Fibroblast of skin of left biceps (primary cell): ENCODE data around the gene ZMYND8.
A peak's percentile ranks its signal among the peaks of the same experiment; 100 is the strongest.
"Not testable (repeated sequence)": the region's sequence is repeated elsewhere in the genome, so short reads cannot be mapped to it uniquely, and the experiment has no call there.

Experiments
- DNase-seq, 2 experiments: peaks; one replicate each; pipeline ENCODE4 v3.0.0-alpha.2; 2013; ENCODE audit warnings: low read depth in 2 of 2

ZMYND8 gene

GRCh38 chr20:47225458-47225857, 131.0 kb downstream of the ZMYND8 start:
- DNase-seq, result no peak

- no peak for DNase-seq
Observed at GRCh38 chr20:47224857-47225256, 131.6 kb downstream of the ZMYND8 start.

GRCh38 chr20:47224300-47224791, 132.2 kb downstream of the ZMYND8 start:
- no peak for DNase-seq

- DNase-seq, result no peak
Observed at GRCh38 chr20:47223896-47224295, 132.6 kb downstream of the ZMYND8 start.

GRCh38 chr20:47222468-47223119, 133.9 kb downstream of the ZMYND8 start:
- DNase-seq, result no peak

GRCh38 chr20:47221036-47221625, 135.4 kb downstream of the ZMYND8 start:
- DNase-seq, result no peak

- no peak for DNase-seq
Observed at GRCh38 chr20:47220161-47220582, 136.3 kb downstream of the ZMYND8 start.

GRCh38 chr20:47217482-47218446, 138.7 kb downstream of the ZMYND8 start:
- no peak for DNase-seq

- no peak for DNase-seq
Observed at GRCh38 chr20:47216819-47217410, 139.6 kb downstream of the ZMYND8 start.

- no peak for DNase-seq
Observed at GRCh38 chr20:47215653-47216397, 140.7 kb downstream of the ZMYND8 start.

- DNase-seq, result no peak
Observed at GRCh38 chr20:47213966-47214365, 142.5 kb downstream of the ZMYND8 start.

GRCh38 chr20:47212606-47213207, 143.8 kb downstream of the ZMYND8 start:
- DNase-seq, result no peak

GRCh38 chr20:47211036-47211435, 145.5 kb downstream of the ZMYND8 start:
- DNase-seq, result no peak

GRCh38 chr20:47210470-47210869, 146.0 kb downstream of the ZMYND8 start:
- no peak for DNase-seq

- DNase-seq, result no peak
Observed at GRCh38 chr20:47209982-47210381, 146.5 kb downstream of the ZMYND8 start.

- no peak for DNase-seq
Observed at GRCh38 chr20:47208534-47209174, 147.8 kb downstream of the ZMYND8 start.

GRCh38 chr20:47206962-47207641, 149.4 kb downstream of the ZMYND8 start:
- no peak for DNase-seq

- not testable (repeated sequence) for DNase-seq
Observed at GRCh38 chr20:47206552-47206951, 149.9 kb downstream of the ZMYND8 start.

GRCh38 chr20:47205577-47206123, 150.8 kb downstream of the ZMYND8 start:
- DNase-seq, result peak; percentile 26 to 42

GRCh38 chr20:47204850-47205122, 151.7 kb downstream of the ZMYND8 start:
- DNase-seq, result not testable (repeated sequence)
